Measurements from ENCODE around the gene BAG1.

The BAG1 gene

DNA sequence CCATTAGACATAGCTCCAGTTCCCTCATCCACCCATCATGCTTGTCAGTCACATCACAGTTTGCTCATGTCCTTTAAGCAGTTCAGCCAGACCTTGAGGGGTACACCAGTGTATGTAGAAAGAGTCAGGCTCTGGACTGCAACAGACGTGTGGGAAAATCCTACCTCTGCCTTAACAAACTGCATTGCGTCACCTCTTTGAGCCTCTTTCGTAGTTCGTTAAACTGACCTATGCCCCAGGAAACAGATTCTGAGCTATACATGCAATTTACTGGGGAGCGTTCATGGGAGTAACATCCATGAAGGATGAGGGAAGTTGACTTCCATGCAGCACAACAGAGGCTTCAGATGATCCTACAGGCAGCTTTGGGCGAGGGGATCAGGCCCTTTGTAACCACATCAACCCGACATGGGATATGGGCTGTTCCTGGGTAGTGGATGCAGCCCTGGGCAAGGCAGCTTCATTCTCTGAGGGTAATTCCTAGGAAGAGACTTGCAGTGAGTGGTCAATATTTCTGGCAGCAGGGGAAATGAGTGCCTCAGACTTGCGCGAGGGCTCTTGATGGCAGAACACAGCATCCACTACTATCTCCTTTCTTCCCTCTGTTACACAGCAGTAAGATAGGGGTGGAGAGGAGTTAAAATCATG, 20.2 kb downstream of the BAG1 start:
- no peak for DNase-seq (ENCODE audit: low read depth in 2 of 3, low spot score in 2 of 3)

DNA sequence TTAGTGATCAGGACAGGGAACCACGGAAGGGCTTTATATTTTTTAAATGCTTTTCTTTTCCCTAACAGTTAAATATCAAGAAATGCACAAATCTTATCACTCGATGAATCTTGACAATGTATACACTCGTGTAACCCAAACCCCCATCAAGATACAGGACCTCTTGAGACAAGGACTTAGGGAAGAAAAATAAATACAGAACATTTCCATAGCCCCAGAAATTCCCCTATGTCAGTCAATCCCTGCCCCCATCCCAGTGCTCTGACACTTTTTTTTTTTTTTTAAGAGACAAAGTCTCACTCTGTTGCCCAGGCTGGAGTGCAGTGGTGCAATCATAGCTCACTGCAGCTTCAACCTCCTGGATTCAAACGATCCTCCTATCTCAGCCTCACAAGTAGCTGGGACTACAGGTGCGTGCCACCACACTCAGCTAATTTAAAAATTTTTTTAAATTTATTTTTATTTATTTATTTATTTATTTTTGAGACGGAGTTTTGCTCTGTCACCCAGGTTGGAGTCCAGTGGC, 21.8 kb downstream of the BAG1 start:
- no peak for DNase-seq (ENCODE audit: low read depth in 2 of 3, low spot score in 2 of 3)

DNA sequence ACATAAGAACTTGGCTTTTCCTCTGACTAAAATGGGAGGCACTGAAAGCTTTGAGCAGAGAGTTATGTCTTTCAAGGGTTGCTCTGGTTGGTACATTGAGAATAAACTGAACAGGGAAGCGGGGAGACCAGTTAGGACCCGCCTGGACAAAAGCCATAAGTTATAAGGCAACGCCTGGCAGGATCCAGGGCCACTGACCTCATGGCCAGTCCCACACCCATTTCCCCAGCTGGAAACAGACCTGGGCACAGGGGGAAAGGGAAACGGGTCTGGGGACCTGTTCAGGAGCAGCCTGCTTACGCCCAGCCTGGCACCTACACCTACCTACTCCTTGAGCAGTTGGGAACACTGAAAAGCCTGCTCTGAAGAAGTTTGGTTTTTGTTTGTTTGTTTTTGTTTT, 23.2 kb downstream of the BAG1 start:
- no peak for DNase-seq (ENCODE audit: low read depth in 2 of 3, low spot score in 2 of 3)

DNA sequence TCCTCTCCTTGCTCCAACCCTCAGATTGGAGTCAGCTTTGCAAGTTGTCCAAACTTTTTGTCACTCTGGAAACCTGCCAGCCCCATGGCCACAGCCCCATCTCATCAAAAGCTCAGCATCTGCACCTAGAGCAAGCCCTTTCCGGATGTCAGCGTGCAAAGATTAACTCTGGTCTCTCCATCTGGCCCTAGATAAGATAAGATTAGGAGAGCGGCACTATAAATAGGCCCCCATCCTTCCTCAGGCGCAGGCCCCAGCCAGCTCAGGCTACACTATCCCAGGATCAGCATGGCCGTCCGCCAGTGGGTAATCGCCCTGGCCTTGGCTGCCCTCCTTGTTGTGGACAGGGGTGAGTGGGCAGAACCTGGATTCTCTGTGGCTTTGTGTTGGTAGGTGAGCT, 24.6 kb downstream of the BAG1 start, which contains the start of gene SPINK4:
TSS of gene SPINK4 (plus strand) at position 247 of the 400 bp plus-strand sequence. CDS start at position 289, 42 bp downstream.
- DNase-seq (ENCODE audit: low read depth in 2 of 3, low spot score in 2 of 3), result no peak

DNA sequence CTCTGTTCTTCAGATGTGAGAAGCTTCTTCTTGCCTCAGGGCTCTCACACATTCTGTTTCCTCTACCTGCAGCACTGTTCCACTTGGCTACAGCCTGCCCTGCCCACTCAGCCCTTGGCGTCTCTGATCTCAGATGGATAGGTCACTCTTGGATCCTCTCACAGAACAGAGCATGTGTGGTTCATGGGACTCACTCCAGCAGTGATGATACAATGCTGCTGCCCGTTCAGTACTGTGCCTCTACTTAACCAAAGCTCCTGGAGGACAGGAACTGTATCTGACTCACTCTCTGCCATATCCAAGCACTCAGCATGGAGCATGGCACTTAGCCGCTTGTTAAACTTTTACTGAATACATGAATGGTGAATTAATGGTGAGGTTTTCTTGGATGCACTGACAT, 27.9 kb downstream of the BAG1 start:
- no peak for DNase-seq (ENCODE audit: low read depth in 2 of 3, low spot score in 2 of 3)

GRCh38 chr9:33234511-33235467, 29.7 kb downstream of the BAG1 start:
- no peak for DNase-seq (ENCODE audit: low read depth in 2 of 3, low spot score in 2 of 3)

- no peak for DNase-seq (ENCODE audit: low read depth in 2 of 3, low spot score in 2 of 3)
These were observed 30.7 kb downstream of the BAG1 start for GRCh38 chr9:33233626-33234342.

GRCh38 chr9:33232815-33233214, 31.7 kb downstream of the BAG1 start:
- no peak for DNase-seq (ENCODE audit: low read depth in 2 of 3, low spot score in 2 of 3)

GRCh38 chr9:33231623-33231942, 32.9 kb downstream of the BAG1 start:
- DNase-seq (ENCODE audit: low read depth in 2 of 3, low spot score in 2 of 3), result no peak

DNA sequence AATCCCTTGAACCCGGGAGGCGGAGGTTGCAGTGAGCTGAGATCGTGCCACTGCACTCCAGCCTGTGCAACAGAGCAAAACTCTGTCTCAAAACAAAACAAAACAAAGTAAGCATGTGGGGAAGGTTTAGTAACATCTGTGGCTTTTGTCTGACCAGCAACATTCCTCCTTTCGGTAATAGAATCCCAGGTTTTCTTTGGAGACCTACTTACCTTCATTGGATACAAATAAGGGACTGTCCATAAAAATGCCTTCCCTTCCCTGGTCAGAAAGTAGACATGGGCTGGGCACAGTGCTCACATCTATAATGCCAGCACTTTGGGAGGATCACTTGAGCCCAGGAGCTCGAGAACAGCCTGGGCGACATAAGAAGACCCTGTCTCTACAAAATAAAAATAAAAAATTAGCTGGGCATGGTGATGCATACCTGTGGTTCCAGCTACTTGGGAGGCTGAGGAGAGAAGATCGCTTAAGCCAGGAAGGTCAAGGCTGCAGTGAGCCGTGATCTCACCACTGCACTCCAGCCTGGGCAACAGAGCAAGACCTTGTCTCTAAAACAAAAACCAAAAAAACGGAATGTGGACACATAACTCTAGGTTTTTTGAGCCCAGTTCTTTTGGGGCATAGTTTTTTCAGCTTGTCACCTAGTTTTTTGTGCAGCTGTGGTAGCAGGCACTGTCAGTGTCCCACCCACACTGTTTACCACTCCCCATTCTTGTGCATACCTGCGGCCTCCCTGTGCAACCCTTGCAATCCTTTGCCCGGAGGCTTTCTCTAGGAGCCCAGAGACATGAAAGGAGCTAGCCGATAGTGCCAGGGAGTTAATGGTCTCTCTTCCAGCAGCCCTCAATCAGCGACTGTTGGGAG, 33.5 kb downstream of the BAG1 start:
- no peak for DNase-seq (ENCODE audit: low read depth in 2 of 3, low spot score in 2 of 3)

DNA sequence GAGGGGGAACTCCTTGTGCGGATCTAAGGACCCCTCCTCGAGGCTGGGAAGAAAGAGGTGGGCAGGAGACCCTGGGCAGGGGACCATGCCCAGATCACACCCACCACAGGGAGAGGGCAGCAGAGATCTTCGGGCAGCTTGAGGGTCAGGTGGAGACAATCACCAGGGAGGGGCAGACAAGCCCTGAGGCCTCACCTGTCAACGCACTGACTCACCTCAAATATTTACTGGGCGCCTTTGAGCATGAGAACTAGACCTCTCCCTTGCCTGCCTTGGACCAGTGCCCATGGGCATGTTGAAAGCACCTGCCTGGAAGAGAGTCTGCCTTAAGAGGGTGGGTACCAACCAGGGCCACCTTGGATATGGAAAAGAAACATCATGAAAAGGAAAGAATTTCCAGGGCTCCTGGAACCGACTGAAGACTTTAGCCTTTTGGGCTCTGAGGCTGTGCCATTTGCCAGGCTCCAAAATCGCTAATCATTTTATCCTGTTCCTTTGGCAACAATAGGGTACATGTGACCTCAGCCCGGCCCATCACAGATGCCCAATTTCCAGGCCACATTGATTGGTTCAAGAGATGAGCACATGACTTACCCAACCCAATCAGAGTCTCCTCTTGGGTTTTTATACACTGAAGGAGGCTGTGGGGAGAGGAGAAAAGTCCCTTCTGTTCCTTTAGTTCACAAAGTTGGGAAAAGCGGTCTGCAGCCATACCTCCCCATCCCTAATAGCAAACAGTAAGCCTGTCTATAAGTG, 35.0 kb downstream of the BAG1 start:
- DNase-seq (ENCODE audit: low read depth in 2 of 3, low spot score in 2 of 3), result no peak

DNA sequence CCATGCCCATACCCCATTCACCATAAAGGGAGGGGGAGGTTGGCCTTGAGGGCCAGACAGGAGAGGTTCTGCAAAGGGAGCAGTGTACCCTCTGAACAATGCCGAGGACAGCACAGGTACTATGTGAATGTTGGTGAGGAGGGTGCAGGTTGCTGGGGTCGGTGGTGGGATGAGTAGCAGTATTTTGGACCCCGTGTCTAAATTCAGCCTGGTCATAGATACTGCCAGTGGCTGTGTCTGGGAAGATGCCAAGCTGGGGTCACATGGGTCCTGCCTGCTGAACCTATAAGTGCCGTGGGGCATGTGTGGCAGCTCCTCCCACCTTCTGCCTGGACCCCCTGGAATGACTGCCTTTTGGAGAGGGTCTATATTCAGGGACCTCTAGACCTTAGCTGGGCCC, 35.9 kb downstream of the BAG1 start:
- no peak for DNase-seq (ENCODE audit: low read depth in 2 of 3, low spot score in 2 of 3)

GRCh38 chr9:33227741-33228140, 36.8 kb downstream of the BAG1 start:
- DNase-seq (ENCODE audit: low read depth in 2 of 3, low spot score in 2 of 3), result no peak

DNA sequence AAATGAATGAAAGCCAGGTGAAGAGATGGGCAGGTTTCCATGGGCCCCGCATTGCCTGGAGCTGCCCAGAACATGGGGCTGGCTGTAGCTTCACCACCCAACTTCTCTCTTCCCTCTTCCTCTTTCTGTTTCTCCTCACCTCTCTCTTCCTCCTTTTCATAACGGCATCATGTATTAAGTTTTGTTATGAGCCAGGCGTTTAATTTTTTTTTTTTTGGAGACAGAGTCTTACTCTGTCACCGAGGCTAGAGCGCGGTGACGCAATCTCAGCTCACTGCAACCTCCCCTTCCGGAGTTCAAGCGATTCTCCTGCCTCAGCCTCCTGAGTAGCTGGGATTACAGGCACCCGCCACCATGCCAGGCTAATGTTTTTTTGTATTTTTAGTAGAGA, 37.5 kb downstream of the BAG1 start:
- DNase-seq (ENCODE audit: low read depth in 2 of 3, low spot score in 2 of 3), result no peak

- peak; percentile 12 to 48 (median 15) for DNase-seq (ENCODE audit: low read depth in 2 of 3, low spot score in 2 of 3)
These were observed 39.0 kb downstream of the BAG1 start for GRCh38 chr9:33225319-33226147.

- DNase-seq (ENCODE audit: low read depth in 2 of 3, low spot score in 2 of 3), result no peak
These were observed 40.8 kb downstream of the BAG1 start for GRCh38 chr9:33223696-33224095.

DNA sequence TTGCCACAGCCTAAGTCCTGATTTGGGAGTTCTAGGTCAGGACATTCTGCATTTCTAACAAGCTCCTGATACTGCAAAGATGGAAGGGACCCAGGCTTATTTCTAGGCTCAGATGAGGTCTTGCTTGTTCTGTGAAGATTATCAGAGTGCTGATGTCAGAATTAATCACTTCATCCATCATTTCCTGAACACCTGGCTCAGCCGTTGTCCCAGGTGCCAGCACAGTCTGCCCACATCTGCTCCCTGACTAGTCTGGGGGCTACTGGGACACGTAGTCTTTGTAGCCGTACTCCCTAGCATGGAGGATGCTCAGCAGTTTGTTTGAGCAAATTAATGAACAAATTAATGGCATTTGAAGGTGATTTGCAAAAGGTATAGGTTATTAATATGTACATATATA, 42.5 kb downstream of the BAG1 start:
- no peak for DNase-seq (ENCODE audit: low read depth in 2 of 3, low spot score in 2 of 3)

DNA sequence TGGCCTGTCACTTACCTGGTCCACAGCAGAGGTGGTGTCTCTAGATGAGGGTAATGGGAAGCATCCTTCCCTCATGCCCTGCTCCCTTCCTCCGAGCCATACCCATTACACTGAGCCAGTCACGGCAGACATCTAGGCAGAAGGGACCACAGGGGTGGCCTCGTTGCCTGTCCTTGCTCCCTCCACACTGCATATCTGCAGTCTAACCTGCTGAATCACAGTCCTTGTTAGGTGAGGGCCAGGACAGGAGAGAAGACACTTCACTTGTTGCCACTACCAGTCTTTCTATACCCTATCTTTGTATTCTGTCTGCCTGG, 43.0 kb downstream of the BAG1 start:
- no peak for DNase-seq (ENCODE audit: low read depth in 2 of 3, low spot score in 2 of 3)

Measured in activated CD8-positive, alpha-beta memory T cell treated with anti-CD3 and anti-CD28 coated beads for 48 hours (primary cell).